Measurements from ENCODE around the gene BSPRY. TPM values are rescaled to one million over a fixed set of nuclear protein-coding genes. Genes with fewer than 3 reads are reported as not detected.

BSPRY gene
- total and polyA plus RNA-seq, 2 donors (not counting 1 experiment from before 2014, with no cell fraction given), result 0.42 to 0.59 TPM

DNA sequence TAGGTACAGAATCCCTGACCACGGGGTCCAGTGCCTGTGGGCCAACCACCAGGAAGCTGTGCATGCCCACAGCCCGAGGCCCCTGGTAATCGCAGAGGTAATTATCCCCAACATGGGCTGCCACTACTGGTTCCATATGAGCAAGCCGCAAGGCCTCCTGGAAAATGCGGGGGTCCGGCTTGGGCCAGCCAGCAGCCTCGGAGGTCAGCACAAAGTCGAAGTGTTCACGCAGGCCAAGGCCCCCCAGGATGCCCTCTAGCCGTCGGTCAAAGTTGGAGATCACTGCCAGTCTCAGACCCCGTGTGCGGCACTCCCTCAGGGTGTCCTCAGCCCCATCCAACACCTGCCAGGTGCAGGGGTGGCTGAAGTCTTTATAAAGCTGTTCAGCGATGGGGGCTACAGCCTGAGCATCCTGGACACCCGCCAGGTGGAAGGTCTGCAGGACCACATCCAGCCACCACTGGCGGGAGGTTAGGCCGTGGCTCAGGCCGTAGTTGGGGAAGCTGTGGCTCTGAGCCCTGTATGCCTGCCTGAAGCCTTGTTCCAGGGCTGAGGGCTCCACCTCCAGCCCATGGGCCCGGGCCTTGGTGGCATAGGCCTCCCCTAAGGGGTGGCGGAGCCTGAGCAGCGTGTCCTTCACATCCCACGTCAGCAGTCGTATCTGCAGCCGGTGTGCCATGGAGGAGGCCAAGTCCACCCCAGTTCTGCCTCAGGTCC, 24.5 kb downstream of the BSPRY start:
- H3K4me3 Mint-ChIP-seq, result no peak overlapping the region
- CTCF ChIA-PET, result interaction anchor here (0.6 kb wide), 1 partner anchor 469 kb away, joined by 3 read pairs; no protein-coding TSS in a partner anchor

More for the DNA sequence above, 24.5 kb downstream of the BSPRY start:
- peaks cover 16% of the 10 kb centered on the region for H3K4me1 Mint-ChIP-seq
- peaks cover 4 to 14% of the 10 kb centered on the region in 2 donors for H3K4me1 ChIP-seq (ENCODE audit: control insufficient read depth in 2 of 2, insufficient read depth in 2 of 2, low read length in 2 of 2)
- H2AFZ ChIP-seq (ENCODE audit: insufficient read depth, low read depth, low read length, poor library complexity, severe bottlenecking), result no peak overlapping the region
- no peak overlapping the region for H3K27ac Mint-ChIP-seq
- H3K36me3 ChIP-seq (replicated peaks in 1 of 2; ENCODE audit: control extremely low read depth in 1 of 2, control insufficient read depth in 1 of 2, extremely low read depth in 1 of 2, insufficient read depth in 2 of 2, low read length in 1 of 2), result peaks cover 0 to 25% of the 10 kb centered on the region in 2 experiments
- intact Hi-C loops (cut with micrococcal nuclease), result no loop called here
- H3K79me2 ChIP-seq (ENCODE audit: control insufficient read depth, insufficient read depth, low read length), result peaks cover 5% of the 10 kb centered on the region
- H3K4me2 ChIP-seq (replicated peaks; ENCODE audit: low read depth, low read length, poor library complexity, severe bottlenecking), result no peak overlapping the region
- no peaks in the 10 kb centered on the region for H3K9me3 Mint-ChIP-seq (ENCODE audit: insufficient read depth)
- POLR2A ChIA-PET, result no interaction called here
- H3K27ac ChIP-seq (ENCODE audit: low read length in 2 of 2), result no peak overlapping the region
- no peak overlapping the region for H3K9ac ChIP-seq (ENCODE audit: low read length)
- no peaks in the 10 kb centered on the region for H3K27me3 Mint-ChIP-seq
- DNase-seq (no peak), ATAC-seq (ENCODE audit: low read depth) (no peak)
- no peaks in the 10 kb centered on the region for H3K9me3 ChIP-seq (ENCODE audit: control extremely low read depth in 1 of 3, control insufficient read depth in 2 of 3, insufficient read depth in 1 of 3, low read length in 2 of 3)
- no peaks in the 10 kb centered on the region for H3K27me3 ChIP-seq (replicated peaks in 1 of 4; ENCODE audit: control extremely low read depth in 1 of 4, control insufficient read depth in 3 of 4, insufficient read depth in 4 of 4, low read length in 3 of 4)
- H3K4me3 ChIP-seq (ENCODE audit: control extremely low read depth in 1 of 5, extremely low read depth in 1 of 5, insufficient read depth in 1 of 5, low read depth in 2 of 5, low read length in 4 of 5), result no peak overlapping the region
- 95% methylated on average over 24 of the region's 24 CpGs for WGBS (ENCODE audit: insufficient coverage)
- TF ChIP-seq EZH2 (IDR thresholded peaks at IDR 0.05; ENCODE audit: borderline replicate concordance, insufficient read depth, low read depth, low read length, poor library complexity, severe bottlenecking) (no peak), CTCF (IDR thresholded peaks at IDR 0.05) (no peak)
- no peaks in the 10 kb centered on the region for H4K20me1 ChIP-seq (ENCODE audit: control insufficient read depth, insufficient read depth, low read length, poor library complexity, severe bottlenecking)

Measured in B cell (primary cell).